Dermis blood vessel endothelial cell (primary cell): ENCODE results near the gene CD99L2. TPM values are rescaled to one million over a fixed set of nuclear protein-coding genes. Genes with fewer than 3 reads are reported as not detected.
"Not testable (repeated sequence)": the region's sequence is repeated elsewhere in the genome, so short reads cannot be mapped to it uniquely, and the experiment has no call there.

Experiments
- DNase-seq: peaks from one replicate; pipeline ENCODE4 v3.0.0; 2010
- total RNA-seq: library from RNA; depleted of rRNA; stranded (reverse); fragments of >200 nt; gene quantifications from 2 replicates; pipeline ENCODE4 v1.2.3, GENCODE V29; 2014

CD99L2 gene
- total RNA-seq, 1 donor from 2014 or later: 31.1 TPM

DNA sequence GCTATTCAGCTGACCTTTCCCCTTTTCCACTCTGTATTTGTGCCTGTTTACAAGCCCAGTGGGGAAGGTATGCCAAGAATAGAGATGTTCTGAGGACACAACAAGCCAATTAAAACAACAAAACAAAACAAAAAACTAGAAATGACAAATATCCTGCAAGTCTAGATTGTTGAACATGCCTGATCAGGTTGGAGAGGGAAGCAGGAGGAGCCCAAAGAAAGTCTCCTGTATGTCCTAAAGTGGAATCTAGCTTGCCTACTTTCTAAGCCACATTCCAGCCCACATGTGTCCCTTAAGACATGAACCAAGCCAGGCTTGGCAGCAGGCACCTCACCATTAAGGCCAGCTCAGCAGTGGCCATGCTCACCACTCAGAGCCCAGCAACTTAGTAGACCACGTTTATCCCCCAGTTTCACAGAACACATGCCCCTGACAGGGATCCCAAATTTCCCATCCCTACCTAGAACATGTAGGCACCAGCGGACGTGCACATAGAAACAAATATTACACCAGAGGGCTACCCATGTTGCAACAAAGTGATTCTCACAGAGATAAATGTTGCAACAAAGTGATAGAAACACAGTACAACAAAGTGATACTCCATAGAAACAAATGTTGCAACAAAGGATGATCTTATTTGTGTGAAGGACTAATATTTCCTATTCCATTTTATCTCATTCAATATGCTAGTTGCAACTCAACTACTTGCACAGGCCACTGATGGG is 48.3 kb downstream of the CD99L2 start:
- no peak for DNase-seq

DNA sequence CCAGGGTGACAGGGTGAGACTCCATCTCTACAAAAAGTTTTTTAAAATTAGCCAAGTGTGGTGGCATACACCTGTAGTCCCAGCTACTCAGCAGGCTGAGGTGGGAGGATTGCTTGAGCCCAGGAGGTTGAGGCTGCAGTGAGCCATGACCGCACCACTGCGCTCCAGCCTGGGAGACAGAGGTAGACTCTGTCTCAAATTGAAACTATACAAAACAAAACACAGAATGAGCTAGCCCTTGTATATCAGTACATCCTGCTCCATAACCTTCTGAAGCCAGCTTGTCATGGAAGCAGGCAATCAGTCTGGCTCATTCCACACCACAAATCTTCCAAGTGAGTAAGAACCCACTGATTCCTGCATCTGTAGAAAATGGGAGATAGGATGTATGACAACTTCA is 49.0 kb downstream of the CD99L2 start:
- no peak for DNase-seq

DNA sequence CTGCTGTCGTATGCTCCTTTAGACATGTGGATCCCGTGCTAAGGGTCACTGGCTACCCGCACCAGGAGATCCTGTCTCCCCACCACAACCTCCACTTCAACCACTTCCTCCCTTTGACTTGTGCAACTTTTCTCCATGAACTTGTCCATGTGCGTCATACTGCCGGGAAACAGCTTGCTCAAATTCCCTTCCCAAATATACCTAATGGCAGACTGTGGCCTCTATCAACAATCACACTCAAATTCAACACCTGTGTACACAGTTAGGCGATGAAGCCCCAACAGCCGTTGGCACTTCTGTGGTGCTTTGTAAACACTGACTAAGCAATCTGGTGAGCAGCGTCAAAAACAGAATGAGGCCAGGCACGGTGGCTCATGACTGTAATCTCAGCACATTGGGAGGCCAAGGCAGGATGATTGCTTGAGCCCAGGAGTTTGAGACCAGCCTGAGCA is 49.5 kb downstream of the CD99L2 start:
- no peak for DNase-seq

DNA sequence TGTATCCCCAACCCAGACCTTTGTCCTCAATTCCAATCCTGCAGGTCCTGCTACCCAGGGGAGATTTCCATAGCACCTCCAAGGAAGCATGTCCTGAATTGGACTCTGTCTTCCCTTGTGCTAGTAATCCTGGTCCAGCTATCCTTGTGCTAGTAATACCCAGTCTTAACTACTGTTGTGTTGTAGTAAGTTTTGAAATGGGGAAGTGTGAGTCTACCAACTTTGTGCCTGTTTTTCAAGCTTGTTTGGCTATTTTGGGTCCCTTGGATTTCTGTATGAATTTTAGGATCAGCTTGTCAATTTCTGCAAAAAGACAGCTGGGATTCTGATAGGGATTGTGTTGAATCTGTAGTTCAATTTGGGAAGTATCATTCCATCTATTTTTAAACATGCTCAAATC is 51.4 kb downstream of the CD99L2 start:
- DNase-seq: no peak

DNA sequence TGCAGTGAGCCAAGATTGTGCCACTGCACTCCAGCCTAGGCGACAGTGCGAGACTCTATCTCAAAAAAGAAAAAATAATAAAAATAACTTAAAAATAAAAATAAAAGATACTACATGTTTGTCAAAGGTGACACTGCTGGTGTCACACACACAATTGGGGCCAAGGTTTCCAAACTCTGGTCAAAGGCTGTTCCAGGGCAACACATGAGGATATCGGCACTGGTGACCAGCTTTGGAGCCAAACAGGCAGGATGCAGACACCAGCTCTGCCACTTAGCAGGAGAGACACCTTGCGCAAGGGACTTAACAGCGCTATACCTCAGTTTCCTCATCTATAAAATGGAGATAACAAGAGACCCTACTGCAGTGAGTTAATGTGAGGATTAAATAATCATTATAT is 52.3 kb downstream of the CD99L2 start:
- DNase-seq: no peak

DNA sequence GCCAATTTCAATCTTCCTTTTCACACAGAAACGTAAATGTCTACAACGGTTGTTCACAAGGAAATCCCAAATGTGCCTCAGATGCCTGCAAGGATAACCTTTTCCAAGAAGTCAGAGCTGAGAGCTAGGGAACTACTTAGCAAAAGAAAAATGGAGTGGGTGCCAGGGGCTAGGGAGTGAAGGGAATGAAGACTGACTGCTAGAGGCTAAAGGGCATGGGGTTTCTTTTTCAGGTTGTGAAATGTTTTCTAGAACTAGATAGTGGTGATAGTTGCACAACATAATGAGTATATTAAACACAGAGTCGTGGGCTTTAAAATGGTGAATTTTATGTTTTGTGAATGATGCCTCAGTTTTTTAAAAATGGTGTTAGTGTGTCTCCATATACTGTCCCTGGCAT is 53.4 kb downstream of the CD99L2 start:
- DNase-seq: no peak

DNA sequence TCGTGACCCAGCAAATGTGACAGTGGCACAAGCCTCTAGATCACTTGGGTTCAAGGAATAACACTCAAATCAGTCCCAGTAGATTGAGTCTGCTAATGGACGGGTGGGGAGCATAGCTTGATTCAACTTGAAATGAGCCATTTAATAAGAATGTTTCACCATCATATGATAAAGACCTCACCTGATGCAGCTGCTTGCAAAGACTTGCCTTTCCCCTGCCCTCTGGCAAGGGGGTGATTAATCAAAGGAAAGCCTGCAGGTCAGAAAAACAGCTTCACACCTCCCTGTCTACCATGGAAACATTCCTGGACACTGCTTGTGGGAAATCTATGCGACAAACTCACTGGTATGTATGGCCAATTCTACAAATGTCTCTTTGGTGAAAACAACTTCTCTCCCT is 54.5 kb downstream of the CD99L2 start:
- no peak for DNase-seq

DNA sequence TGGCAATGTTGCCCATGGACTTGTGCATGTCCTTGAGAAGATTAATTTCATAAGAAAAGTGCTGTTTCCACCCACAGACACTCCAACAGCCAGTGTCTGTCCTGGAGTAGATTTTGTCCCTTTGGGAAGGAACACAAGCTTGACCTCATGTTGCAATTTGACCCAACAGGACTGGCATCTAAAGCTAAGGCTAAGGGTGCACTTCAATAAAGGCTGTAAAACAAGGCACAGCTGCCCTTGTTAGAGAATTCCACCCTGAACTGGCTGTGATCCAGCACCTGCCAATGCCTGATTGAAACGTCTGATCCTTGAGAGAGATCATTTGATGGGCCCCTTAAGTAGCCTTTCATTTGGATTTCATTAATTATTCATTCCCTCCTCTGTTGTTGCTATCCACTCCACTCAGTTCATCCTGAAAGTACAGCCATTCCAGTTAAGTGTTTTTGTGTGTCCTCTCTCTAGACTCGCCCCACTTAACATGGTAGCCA is 56.2 kb downstream of the CD99L2 start:
- DNase-seq: no peak

DNA sequence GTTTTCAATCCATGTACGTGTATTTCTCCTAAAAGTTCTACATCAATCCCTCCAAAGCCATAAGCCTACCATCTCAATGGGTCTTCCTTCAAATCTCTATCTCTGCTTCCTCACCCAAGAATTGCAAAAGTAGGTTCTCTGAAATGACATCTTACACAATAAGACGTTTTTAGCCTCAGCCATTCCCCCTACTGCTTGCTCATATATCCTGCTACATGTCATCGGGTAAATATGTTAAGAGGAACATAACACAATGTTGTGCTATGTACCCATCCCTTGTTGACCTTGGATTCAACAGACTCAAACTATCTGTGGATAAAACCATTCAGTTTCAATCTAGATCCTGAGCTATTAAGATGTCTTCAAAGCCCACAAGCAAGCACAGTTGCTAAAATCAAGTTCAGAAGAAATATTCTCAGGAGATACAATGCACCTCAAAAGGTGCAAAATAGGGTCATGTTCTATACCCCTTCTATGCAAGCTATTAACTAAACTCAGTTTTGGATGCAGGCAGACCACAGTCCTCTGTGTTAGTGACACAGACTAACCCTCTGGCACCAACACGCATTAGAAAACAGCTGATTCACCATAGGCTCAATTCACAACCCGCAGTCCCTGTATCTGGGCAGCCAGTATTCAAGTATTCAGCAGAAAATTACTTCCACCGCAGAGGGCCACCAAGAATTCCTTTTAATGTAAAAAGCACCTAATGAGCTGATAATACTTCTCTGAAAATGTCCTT is 56.8 kb downstream of the CD99L2 start:
- no peak for DNase-seq

DNA sequence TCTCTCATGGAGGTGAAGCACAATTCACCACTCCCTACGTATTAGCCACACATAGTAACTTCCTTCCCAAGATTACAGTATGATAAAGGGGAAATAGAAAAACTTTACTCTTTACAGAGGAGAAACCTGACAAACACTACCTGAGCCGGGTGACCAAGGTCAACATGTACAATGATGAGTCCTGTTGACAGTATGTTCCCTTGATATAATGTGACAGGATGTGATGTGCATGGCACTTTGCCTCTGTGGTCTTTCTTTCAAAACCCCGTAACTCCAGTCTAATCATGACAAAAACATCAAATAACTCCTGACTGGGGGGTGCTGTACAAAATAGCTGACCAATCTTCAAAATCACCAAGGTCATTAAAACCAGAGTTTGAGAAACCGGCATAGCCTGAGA is 60.6 kb downstream of the CD99L2 start:
- DNase-seq: no peak

DNA sequence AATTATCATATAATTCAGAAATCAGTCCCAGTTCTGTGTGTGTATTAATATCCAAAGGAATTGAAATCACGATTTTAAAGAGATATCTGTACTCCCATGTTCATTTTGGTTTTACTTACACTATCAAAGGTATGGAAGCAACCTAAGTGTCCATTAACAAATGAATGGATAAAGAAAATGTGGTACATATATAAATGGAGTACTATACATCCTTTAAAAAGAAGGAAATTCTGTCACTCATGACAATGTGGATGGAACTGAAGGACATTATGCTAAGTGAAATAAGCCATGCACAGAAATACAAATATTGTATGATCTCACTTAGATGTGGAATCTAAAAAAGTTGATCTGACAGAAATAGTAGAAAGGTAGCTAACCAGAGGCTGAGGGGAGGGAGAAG is 63.8 kb downstream of the CD99L2 start:
- DNase-seq: no peak

DNA sequence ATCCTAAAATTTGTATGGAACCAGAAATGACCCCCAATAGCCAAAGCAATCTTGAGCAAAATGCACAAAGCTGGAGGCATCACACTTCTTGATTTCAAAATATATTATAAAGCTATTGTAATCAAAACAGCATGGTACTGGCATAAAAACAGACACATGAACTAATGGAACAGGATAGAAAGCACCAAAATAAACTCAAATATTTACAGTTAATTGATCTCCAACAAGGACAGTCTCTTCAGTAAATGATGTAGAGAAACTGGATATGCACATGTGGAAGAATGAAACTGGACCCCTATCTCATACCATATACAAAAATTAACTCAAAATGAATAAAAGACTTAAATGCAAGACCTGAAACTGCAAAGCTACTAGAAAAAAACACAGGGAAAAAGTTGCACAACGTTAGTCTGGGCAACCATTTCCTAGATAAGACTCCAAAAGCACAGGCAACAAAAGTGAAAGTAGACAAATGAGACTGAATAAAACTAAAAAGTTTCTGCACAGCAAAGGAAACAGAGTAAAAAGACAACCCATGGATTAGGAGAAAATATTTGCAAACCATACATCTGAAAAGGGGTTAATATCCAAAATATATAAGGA is 64.9 kb downstream of the CD99L2 start:
- DNase-seq: no peak

DNA sequence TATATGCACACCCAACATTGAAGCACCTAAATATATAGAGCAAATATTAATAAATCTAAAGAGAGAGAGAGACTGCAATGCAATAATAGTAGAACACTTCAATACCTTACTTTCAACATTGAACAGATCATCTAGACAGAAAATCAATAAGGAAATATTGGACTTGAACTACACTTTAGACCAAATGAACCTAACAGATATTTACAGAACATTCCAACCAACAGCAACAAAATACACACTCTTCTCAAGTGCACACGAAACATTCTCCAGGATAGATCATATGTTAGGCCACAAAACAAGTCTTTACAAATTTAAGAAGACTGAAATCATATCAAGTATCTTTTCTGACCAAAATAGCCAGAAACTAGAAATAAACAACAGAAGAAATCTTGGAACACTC is 66.6 kb downstream of the CD99L2 start:
- no peak for DNase-seq

DNA sequence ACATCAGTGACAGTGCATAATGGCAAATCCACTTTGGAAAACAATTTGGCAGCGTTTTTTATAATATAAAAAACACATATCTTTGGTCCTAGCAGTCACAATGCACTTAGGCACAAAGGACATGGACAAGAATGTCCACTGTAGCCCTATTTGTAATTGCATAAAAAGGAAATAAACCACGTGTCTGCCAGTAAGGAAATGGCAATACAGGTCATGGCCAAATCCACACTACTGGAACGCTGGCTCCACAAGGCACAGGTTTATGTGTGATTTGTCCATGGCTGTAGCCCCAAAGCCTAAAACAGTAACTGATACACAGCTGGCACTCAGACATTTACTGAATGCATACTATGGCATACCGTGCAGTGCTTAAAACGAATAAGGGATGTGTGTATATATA is 69.7 kb downstream of the CD99L2 start:
- DNase-seq: no peak

DNA sequence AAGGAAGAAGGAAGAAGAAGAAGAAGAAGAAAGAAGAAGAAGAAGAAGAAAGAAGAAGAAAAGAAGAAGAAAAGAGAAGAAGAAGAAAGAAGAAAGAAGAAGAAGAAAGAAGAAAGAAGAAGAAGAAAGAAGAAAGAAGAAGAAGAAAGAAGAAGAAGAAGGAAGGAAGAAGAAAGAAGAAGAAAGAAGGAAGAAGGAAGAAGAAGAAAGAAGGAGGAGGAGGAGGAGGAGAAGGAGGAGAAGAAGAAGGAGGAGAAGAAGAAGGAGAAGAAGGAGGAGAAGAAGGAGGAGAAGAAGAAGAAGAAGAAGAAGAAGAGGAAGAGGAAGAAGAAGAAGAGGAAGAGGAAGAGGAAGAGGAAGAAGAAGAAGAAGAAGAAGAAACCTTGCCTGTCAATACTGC is 74.1 kb downstream of the CD99L2 start:
- not testable (repeated sequence) for DNase-seq

DNA sequence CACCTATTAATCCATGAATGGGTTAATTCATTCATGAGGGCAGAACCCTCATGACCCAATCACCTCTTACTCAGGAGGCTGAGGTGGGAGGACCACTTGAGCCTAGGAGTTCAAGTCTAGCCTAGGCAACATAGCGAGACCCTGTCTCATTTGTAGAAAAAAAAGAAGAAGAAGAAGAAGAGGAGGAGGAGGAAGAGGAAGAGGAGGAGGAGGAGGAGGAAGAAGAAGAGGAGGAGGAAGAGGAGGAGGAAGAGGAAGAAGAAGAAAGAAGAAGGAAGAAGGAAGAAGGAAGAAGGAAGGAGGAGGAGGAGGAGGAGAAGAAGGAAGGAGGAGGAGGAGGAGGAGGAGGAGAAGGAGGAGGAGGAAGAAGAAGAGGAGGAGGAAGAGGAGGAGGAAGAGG is 74.6 kb downstream of the CD99L2 start:
- not testable (repeated sequence) for DNase-seq

DNA sequence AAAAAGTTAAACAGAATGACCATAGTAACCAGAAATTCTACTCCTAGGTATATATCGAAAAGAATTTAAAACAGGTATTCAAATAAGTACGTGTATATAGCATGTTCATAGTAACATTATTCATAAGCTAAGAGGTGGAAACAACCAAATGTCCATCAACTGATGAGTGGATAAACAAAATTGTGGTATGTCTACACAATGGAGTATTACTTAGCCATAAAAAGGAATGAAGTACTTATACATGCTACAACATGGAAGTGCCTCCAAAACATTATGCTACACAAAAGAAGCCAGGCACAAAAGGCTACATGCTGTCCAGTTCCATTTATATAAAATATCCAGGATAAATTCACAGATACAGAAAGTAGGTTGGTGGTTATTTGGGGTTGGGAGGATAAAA is 76.5 kb downstream of the CD99L2 start:
- DNase-seq: no peak

DNA sequence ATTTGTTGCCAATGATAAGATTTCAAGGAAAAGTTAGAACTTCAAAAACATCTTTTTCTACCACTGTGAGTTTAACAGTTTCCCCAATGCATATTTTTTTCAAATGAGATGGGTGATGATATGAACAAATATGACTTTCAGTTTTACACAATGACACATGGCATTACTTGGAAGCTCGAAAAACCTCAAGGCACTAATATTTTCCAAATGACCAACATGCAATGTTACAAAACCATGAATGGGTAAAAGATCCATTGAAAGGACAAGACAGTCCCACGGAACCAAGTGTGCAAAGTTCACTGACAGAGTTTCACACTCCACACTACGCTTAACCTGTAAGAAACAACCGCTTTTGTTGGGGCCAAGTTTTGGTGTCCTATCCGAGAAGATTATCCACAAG is 84.5 kb downstream of the CD99L2 start:
- DNase-seq: no peak

DNA sequence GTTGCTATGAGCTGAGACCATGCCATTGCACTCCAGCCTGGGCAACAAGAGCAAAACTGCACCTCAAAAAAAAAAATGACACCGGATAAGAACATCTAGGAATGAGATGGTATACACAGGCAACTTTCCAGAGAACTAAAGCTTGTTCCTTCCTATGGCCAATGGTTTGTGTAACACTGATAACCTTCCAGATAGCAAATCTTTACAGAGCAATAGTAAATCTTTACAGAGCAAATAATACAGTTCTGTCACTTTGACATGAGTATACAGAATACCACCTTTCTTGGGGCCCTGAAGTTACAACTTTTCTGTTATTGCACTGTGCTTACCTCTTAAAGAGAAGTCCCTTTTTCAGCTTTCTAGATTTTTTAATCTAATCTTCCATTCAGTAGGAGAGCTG is 91.6 kb downstream of the CD99L2 start:
- DNase-seq: no peak

DNA sequence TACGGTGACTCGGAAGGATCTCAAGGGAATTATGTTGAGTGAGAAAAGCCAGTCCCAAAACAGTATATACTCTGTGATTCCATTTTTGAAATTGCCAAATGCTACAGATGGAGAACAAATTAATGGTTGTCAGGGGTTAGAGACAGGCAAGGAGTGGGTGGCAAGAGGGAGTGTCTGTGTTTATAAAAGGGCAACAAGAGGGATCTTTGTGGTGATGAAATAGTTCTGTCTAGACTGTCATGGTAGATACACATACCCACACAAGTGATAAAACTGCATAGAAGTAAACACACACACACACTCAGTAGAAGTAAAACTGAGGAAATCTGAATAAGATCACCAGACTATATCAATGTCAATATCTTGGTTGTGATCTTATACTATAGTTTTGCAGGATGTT is 92.7 kb downstream of the CD99L2 start:
- no peak for DNase-seq

DNA sequence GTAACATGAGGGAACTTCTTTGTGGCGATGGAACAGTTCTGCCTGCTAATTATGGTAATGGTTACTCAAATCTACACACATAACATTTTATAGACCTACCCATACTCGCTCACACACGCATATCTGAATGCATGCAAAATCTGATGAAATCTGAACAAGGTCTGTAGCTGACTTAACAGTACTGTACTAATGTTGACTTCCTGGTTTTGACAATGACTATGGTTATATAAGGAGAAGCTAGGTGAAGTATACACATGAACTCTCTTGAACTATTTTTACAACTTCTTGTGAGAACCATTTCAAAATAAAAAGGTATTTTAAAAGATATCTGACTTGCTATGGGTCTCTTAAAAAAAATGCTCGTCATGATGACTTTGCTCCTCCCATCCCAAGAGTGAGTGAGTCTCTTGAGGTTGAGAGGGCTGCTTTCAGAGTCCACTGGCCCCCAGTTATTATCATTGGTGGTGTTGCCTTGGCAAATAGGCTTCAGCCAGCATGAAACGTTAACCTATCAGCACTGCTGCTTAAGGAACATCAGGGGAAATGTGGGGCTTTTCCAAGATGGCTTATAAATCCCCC is 105.4 kb downstream of the CD99L2 start:
- DNase-seq: no peak

DNA sequence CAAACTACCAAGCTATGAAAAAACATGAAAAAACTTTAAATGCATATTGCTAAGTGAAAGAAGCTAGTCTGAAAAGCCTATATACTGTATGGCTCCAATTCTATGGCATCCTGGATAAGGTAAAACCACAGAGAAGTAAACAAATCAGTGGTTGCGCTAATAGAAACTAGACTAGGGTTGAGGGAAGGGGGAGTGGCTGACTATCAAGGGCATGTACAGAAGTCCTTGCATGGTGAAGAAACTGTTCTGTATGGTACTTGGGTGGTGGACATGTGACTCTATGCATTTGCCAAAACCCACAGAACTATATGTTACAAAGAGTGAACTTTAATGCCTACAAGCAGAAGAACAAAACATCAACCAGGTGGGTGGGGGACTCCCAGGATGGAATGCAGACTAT is 108.4 kb downstream of the CD99L2 start:
- no peak for DNase-seq

DNA sequence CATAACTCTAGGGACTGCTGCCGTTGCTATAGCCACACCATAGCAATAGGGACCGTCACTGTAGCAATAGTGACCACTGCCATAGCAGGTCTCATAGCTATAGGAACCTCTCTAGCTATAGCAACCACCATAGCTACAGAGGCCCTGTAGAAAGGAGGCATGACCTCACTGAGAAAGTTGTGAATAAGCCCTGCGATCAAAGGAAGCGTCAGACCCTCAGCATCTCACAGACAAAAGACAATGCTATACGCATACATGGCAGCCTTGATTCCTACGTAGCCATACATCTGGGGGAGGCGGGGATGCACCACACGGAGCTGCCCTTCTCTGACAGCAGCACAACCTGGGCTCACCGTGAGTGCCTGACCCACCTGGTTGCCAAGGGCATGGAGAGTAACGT is 116.8 kb downstream of the CD99L2 start:
- no peak for DNase-seq

DNA sequence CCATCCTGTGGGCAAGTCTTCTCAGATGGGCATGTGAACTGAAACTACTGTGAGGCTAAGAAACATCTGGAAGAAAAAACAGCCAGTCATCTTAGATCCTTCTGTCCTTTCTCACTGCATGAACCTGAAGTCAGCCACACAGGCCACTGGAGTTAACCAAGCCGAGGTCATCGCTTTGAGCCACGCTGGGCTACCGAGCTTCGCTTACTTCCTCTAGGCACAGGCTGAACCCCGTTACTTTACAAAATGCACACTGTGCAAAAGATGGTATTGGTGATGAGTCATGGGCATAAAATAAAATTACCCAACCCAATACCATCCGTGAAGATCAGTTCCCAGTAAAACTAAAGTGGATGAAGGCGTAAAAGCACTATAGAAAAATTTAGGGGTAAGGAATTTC is 119.1 kb downstream of the CD99L2 start:
- DNase-seq: no peak
